ENCODE results near the gene DCUN1D2.

Gene DCUN1D2

DNA sequence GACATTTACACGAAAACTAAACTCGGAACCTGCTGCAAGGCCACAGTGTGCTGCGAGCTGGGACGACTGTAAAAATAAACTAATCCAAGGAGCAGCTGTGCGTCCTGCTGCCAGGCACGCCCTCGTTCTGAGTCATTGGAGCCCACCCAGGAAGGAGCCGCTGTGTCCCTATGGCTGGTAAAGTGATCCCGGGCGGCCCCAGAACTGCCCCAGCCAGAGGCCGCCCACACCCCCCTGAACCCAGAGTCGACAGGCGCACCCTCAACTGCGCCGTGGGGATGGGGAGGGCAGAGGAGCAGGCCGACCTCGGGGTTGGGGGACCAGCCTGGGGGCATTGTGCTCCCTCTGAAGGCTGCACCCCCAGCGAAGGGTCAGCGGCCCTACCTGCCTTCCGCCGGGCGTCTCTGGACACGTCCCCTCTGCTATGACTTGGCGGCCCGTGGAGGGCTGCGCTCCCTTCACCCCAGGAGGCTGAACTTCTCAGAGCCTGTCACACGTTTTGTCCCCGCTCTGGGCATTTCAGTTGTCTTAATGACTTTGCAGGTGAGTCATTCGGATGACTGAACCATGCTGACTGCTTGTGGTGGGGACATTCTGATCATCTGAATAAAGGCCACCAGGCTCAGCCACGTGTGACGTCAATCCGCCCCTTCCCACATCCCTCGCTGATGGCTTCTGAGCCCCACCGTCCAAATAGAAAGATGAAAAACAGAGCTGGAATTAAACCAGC lies 79.9 kb downstream of the DCUN1D2 start:
- Histone ChIP-seq H3K9me3 (ENCODE audit: severe bottlenecking) (peaks cover 8% of the 10 kb centered on the region), H3K4me3 (ENCODE audit: low read depth, low read length) (no peak overlapping the region; the same call in 1 of the 2 replicates), H3K36me3 (no peaks in the 10 kb centered on the region), H3K27ac (peak overlapping the region; percentile 73), H3K27me3 (ENCODE audit: insufficient read depth, low read depth, severe bottlenecking) (no peaks in the 10 kb centered on the region)
- DNase-seq = peak; percentile 82
- TF ChIP-seq, protein P1, sequence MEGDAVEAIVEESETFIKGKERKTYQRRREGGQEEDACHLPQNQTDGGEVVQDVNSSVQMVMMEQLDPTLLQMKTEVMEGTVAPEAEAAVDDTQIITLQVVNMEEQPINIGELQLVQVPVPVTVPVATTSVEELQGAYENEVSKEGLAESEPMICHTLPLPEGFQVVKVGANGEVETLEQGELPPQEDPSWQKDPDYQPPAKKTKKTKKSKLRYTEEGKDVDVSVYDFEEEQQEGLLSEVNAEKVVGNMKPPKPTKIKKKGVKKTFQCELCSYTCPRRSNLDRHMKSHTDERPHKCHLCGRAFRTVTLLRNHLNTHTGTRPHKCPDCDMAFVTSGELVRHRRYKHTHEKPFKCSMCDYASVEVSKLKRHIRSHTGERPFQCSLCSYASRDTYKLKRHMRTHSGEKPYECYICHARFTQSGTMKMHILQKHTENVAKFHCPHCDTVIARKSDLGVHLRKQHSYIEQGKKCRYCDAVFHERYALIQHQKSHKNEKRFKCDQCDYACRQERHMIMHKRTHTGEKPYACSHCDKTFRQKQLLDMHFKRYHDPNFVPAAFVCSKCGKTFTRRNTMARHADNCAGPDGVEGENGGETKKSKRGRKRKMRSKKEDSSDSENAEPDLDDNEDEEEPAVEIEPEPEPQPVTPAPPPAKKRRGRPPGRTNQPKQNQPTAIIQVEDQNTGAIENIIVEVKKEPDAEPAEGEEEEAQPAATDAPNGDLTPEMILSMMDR (IDR thresholded peaks at IDR 0.05; ENCODE audit: low read depth, low read length) = no peak

DNA sequence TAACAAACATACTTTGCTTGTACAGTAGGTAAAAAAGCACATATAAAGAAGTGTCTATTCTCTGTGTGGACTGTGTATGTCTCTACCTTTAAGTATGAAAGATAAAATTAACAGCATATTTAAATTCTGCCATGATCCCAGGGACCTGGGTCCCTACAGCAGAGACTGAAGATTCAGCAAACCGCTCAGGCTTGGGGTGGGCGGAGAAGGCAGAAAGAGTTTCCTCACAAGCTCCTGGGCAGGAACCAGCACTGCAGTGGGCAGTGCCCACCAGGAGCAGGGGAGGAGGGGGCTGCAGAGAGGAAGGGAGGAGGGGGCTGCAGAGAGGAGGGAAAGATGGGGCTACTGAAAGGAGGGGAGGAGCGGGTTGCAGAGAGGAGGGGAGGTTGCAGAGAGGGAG lies 81.9 kb downstream of the DCUN1D2 start:
- peak; percentile 8 for DNase-seq
- H3K9me3 ChIP-seq (ENCODE audit: severe bottlenecking) = peaks cover 8% of the 10 kb centered on the region
- TF ChIP-seq, protein P1 (IDR thresholded peaks at IDR 0.05; ENCODE audit: low read depth, low read length) = no peak
- no peaks in the 10 kb centered on the region for H3K27me3 ChIP-seq (ENCODE audit: insufficient read depth, low read depth, severe bottlenecking)
- no peaks in the 10 kb centered on the region for H3K36me3 ChIP-seq
- no peak overlapping the region for H3K4me3 ChIP-seq (ENCODE audit: low read depth, low read length)
- H3K27ac ChIP-seq = no peak overlapping the region

DNA sequence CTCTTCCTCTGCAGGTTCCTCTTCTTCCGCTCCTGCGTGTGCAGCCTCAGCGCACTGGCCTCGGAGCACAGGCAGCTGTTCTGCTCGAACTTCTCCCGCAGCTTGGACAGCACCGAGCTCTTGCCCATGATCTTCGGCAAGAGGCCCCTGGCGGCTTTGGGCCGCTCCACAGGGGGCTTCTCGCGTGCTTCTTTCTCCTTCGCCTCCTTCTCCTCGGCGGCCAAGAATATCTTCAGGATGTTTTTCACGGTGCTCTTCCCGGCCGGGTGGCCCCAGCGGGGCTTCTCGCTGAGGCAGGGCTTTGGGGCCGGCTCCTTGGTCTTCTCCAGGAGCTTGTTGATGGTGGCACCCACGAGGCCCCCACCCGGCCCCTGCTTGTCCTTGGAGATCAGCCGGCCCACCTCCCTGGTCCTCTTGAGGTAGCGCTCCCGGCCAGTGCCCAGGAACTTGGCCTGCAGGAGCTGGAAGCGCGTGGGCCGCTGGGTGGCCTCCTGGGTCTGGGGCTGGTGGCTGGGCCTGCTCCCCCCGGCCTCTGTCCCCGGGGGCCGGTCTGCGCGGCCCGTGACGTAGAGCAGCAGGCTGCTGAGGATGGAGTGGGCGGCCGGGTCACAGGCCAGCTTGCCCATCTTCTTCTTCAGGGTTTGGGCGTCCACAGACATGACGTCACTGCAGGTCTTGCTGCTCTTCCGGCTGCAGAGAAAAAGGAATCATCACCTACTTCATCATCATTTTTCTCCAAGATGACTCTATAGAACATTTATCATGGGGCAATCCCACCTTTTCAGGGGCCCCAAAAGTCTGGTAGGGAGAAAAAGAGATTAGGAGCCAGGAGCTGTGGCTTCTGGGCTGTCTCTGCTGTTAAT lies 82.7 kb downstream of the DCUN1D2 start:
- peaks cover 8% of the 10 kb centered on the region for H3K9me3 ChIP-seq (ENCODE audit: severe bottlenecking)
- H3K27me3 ChIP-seq (ENCODE audit: insufficient read depth, low read depth, severe bottlenecking) = no peaks in the 10 kb centered on the region
- peak; percentile 9 for DNase-seq
- H3K27ac ChIP-seq = no peak overlapping the region
- TF ChIP-seq, protein P1 (IDR thresholded peaks at IDR 0.05; ENCODE audit: low read depth, low read length) = no peak
- H3K4me3 ChIP-seq (ENCODE audit: low read depth, low read length) = no peak overlapping the region
- no peaks in the 10 kb centered on the region for H3K36me3 ChIP-seq

DNA sequence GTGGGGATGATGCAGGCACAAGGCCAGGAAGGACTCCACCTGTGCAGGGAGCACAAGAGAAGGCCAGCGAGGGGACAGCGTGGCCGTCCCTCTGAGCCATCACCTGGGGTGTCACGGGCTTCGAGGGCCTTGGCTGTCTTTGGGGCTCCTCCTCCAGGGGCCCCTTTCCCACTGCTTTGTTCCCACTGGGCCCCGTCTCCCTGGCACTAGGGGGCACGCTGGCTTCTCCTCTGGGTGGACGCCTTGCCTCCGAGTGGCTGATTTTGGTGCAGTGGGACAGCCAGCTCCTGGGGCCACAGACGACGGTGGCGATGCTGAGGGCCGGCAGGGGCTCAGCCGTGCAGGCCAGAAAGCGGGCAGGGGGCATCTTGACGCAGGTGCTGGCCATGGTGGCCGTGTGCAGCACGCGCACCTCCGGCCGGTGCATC lies 83.4 kb downstream of the DCUN1D2 start:
- TF ChIP-seq, protein P1 (IDR thresholded peaks at IDR 0.05; ENCODE audit: low read depth, low read length) = no peak
- Histone ChIP-seq H3K27ac (no peak overlapping the region), H3K36me3 (no peaks in the 10 kb centered on the region), H3K9me3 (ENCODE audit: severe bottlenecking) (peaks cover 4% of the 10 kb centered on the region), H3K27me3 (ENCODE audit: insufficient read depth, low read depth, severe bottlenecking) (no peaks in the 10 kb centered on the region), H3K4me3 (ENCODE audit: low read depth, low read length) (no peak overlapping the region)
- no peak for DNase-seq

DNA sequence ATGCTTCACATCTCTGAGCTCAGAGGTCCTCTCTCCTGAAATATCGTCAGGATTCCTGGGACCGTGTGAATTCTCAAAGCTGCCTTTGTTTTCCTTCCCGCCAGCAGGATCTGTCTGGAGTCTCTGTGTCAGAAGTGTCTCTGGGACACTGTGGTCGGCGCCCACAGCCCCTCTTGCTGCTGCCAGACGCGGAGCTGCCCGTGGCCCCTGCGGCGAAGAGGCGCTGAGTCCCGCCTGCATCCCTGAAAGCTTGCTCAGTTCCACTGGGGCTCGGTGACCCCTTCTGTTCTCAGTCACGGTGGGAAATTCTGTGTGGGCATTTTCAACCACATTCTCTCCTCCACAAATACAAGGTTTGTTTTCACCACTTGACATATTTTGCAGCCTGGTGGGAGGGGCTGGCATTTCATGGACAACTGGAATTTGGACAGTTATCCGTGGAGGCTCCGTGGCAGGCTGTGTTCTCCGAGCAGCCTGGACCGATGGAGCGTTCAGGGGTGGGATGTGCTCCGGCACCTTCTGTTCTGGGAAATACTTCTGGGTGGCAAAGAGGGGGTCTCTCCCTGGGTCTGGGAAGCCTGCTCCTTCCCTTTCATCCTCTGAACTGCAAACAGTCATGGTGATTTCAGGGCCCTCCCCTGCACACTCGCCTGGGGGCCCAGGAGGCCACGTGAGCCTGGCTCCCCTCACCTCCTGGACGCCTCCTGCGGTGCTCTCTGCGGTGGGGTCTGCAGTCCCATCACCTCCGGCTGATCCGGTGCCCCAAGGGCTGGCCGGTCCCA lies 84.0 kb downstream of the DCUN1D2 start:
- H3K27me3 ChIP-seq (ENCODE audit: insufficient read depth, low read depth, severe bottlenecking) = no peaks in the 10 kb centered on the region
- H3K36me3 ChIP-seq = no peaks in the 10 kb centered on the region
- no peaks in the 10 kb centered on the region for H3K9me3 ChIP-seq (ENCODE audit: severe bottlenecking)
- peak overlapping the region; percentile 69 for H3K27ac ChIP-seq
- peak; percentile 9 for DNase-seq
- TF ChIP-seq, protein P1 (IDR thresholded peaks at IDR 0.05; ENCODE audit: low read depth, low read length) = no peak
- H3K4me3 ChIP-seq (ENCODE audit: low read depth, low read length) = no peak overlapping the region

All from WERI-Rb-1 (cell line).